ENCODE measurements around the gene C20orf96.

- TF ChIP-seq, protein P1, sequence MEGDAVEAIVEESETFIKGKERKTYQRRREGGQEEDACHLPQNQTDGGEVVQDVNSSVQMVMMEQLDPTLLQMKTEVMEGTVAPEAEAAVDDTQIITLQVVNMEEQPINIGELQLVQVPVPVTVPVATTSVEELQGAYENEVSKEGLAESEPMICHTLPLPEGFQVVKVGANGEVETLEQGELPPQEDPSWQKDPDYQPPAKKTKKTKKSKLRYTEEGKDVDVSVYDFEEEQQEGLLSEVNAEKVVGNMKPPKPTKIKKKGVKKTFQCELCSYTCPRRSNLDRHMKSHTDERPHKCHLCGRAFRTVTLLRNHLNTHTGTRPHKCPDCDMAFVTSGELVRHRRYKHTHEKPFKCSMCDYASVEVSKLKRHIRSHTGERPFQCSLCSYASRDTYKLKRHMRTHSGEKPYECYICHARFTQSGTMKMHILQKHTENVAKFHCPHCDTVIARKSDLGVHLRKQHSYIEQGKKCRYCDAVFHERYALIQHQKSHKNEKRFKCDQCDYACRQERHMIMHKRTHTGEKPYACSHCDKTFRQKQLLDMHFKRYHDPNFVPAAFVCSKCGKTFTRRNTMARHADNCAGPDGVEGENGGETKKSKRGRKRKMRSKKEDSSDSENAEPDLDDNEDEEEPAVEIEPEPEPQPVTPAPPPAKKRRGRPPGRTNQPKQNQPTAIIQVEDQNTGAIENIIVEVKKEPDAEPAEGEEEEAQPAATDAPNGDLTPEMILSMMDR (IDR thresholded peaks at IDR 0.05), result no peak
- TF ChIP-seq EP300 (IDR thresholded peaks at IDR 0.05) (no peak), POLR2A (IDR thresholded peaks at IDR 0.05) (no peak), POLR2AphosphoS5 (IDR thresholded peaks at IDR 0.05) (no peak)
These were observed 17.8 kb downstream of the C20orf96 start for GRCh38 chr20:272718-273117.

All from sigmoid colon (tissue), 4 donors.